A673 (cell line): Measurements from ENCODE around the gene RMI2.

ENCODE experiments used
- EZH2 ChIP-seq: fragments of 200-600 bp; sonication (generic); IDR thresholded peaks from 2 replicates; pipeline ENCODE4 v1.6.1; 2017; ENCODE audit warnings: borderline replicate concordance, low read depth, mild to moderate bottlenecking, mixed read lengths, antibody characterized with exemption, low read length; ENCODE audit not compliant: poor library complexity, severe bottlenecking
- TF ChIP-seq, protein P1 (sequence below): fragments of 300-800, 200-600 bp; sonication (generic); conservative IDR thresholded peaks from 2 replicates; pipeline ENCODE4 v1.5.1; 2017; ENCODE audit warnings: low read depth, mild to moderate bottlenecking, antibody characterized with exemption, low read length, moderate library complexity, mixed read lengths

DNA sequence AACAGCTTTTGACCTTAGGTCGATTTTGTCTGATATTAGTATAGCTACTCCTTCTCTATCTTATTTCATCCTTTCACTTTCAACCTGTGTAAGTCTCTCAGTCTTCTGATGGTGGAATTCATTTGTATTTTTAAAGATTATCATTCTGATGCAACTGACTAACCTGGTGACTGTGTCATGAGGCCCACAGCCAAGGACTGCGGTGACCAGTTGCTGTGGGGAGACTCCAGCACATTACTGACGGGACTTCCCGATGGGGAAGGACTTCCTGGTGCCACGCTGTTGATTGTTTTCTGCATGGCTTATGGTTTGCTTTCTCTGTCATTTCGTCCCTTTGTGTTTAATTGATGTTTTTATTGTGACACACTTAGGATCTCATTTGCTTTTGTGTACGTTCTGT lies 34.2 kb downstream of the RMI2 start:
- TF ChIP-seq, protein P1, sequence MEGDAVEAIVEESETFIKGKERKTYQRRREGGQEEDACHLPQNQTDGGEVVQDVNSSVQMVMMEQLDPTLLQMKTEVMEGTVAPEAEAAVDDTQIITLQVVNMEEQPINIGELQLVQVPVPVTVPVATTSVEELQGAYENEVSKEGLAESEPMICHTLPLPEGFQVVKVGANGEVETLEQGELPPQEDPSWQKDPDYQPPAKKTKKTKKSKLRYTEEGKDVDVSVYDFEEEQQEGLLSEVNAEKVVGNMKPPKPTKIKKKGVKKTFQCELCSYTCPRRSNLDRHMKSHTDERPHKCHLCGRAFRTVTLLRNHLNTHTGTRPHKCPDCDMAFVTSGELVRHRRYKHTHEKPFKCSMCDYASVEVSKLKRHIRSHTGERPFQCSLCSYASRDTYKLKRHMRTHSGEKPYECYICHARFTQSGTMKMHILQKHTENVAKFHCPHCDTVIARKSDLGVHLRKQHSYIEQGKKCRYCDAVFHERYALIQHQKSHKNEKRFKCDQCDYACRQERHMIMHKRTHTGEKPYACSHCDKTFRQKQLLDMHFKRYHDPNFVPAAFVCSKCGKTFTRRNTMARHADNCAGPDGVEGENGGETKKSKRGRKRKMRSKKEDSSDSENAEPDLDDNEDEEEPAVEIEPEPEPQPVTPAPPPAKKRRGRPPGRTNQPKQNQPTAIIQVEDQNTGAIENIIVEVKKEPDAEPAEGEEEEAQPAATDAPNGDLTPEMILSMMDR, result no peak
- TF ChIP-seq EZH2, result no peak
